B cell (primary cell): ENCODE results near the gene FAU. TPM values are rescaled to one million over a fixed set of nuclear protein-coding genes. Genes with fewer than 3 reads are reported as not detected.

ENCODE experiments used
- ATAC-seq: fragments of 200-7000 bp; cut with Tn5 transposase; one replicate; pipeline ENCODE4 v1.10.0; 2021; ENCODE audit warnings: low read depth, mild to moderate bottlenecking, moderate number of reproducible peaks, moderate library complexity
- CTCF ChIA-PET: fragments of 350-600 bp; sonication (Branson Sonifier 250); formaldehyde crosslinking; loops from one replicate; lab custom pipeline; 2021; ENCODE audit warnings: antibody characterized with exemption, inconsistent platforms; lab: Charles Lee
- POLR2A ChIA-PET: fragments of 350-600 bp; sonication (Branson Sonifier 250); formaldehyde crosslinking; loops from one replicate; lab custom pipeline; 2021; ENCODE audit warnings: antibody characterized with exemption; lab: Charles Lee
- DNase-seq: peaks from one replicate; pipeline ENCODE4 v3.0.0; 2013
- H2AFZ ChIP-seq: 2 replicates; pipeline ENCODE4 v1.6.1; 2012; ENCODE audit warnings: mild to moderate bottlenecking, low read depth, low read length; ENCODE audit not compliant: insufficient read depth, poor library complexity, severe bottlenecking
- H3K27ac ChIP-seq, 2 donors: 1 replicate in 1 of 2; 2 replicates in 1 of 2; pipeline ENCODE4 v1.5.1; 2012 to 2013; ENCODE audit warnings: low read length in 2 of 2, mild to moderate bottlenecking in 2 of 2, moderate library complexity in 1 of 2
- H3K27me3 ChIP-seq, 4 experiments: fragments of 200-600 bp in 1 of 4; sonication (generic) in 1 of 4; replicated peaks in 1 of 4; 1 replicate in 2 of 4; 2 replicates in 2 of 4; pipeline versions ENCODE4 v1.6.1 to v1.7.0; 2013 to 2016; ENCODE audit warnings: low read length in 3 of 4, mild to moderate bottlenecking in 2 of 4, mixed read lengths in 1 of 4, moderate library complexity in 1 of 4; ENCODE audit not compliant: insufficient read depth in 4 of 4, control insufficient read depth in 3 of 4; ENCODE audit errors: control extremely low read depth in 1 of 4
- H3K36me3 ChIP-seq, 2 experiments: replicated peaks in 1 of 2; 1 replicate in 1 of 2; 2 replicates in 1 of 2; pipeline versions ENCODE4 v1.6.1 to v1.7.1; 2013; ENCODE audit warnings: low read length in 1 of 2; ENCODE audit not compliant: insufficient read depth in 2 of 2, control insufficient read depth in 1 of 2; ENCODE audit errors: control extremely low read depth in 1 of 2, extremely low read depth in 1 of 2
- H3K4me1 ChIP-seq, 2 donors: fragments of 200-600 bp in 1 of 2; sonication (generic) in 1 of 2; 1 replicate in 1 of 2; 2 replicates in 1 of 2; pipeline versions ENCODE4 v1.5.1 to v1.6.1; 2013 to 2017; ENCODE audit warnings: low read length in 2 of 2; ENCODE audit not compliant: control insufficient read depth in 2 of 2, insufficient read depth in 2 of 2
- H3K4me2 ChIP-seq: replicated peaks from 2 replicates; pipeline ENCODE3; 2012; ENCODE audit warnings: mild to moderate bottlenecking, low read depth, low read length; ENCODE audit not compliant: poor library complexity, severe bottlenecking
- H3K4me3 ChIP-seq, 5 experiments: fragments of 200-600 bp in 1 of 5; sonication (generic) in 1 of 5; 1 replicate in 3 of 5; 2 replicates in 2 of 5; pipeline versions ENCODE4 v1.5.1 to v1.7.0; 2011 to 2016; ENCODE audit warnings: low read length in 4 of 5, mild to moderate bottlenecking in 4 of 5, low read depth in 2 of 5, control low read depth in 1 of 5, moderate library complexity in 1 of 5; ENCODE audit not compliant: insufficient read depth in 1 of 5; ENCODE audit errors: control extremely low read depth in 1 of 5, extremely low read depth in 1 of 5
- H3K79me2 ChIP-seq: fragments of 200-600 bp; sonication (generic); one replicate; pipeline ENCODE4 v1.6.0; 2016; ENCODE audit warnings: low read length; ENCODE audit not compliant: control insufficient read depth, insufficient read depth
- H3K9ac ChIP-seq: fragments of 200-600 bp; sonication (generic); 2 replicates; pipeline ENCODE4 v1.6.1; 2017; ENCODE audit warnings: mild to moderate bottlenecking, low read length, moderate library complexity
- H3K9me3 ChIP-seq, 3 donors: one replicate each; pipeline versions ENCODE4 v1.6.1 to v1.7.1; 2013; ENCODE audit warnings: low read length in 2 of 3; ENCODE audit not compliant: control insufficient read depth in 2 of 3, insufficient read depth in 1 of 3; ENCODE audit errors: control extremely low read depth in 1 of 3
- H4K20me1 ChIP-seq: 2 replicates; pipeline ENCODE4 v1.6.0; 2012; ENCODE audit warnings: mild to moderate bottlenecking, low read length; ENCODE audit not compliant: insufficient read depth, control insufficient read depth, poor library complexity, severe bottlenecking
- H3K27ac Mint-ChIP-seq: one replicate; pipeline ENCODE4 v1.8.0; 2021; ENCODE audit warnings: mixed read lengths
- H3K27me3 Mint-ChIP-seq: one replicate; pipeline ENCODE4 v1.8.0; 2021; ENCODE audit warnings: mixed read lengths
- H3K4me1 Mint-ChIP-seq: one replicate; pipeline ENCODE4 v1.8.0; 2021; ENCODE audit warnings: mixed read lengths
- H3K4me3 Mint-ChIP-seq: one replicate; pipeline ENCODE4 v1.8.0; 2021; ENCODE audit warnings: mixed read lengths
- H3K9me3 Mint-ChIP-seq: one replicate; pipeline ENCODE4 v1.8.0; 2022; ENCODE audit warnings: mixed read lengths; ENCODE audit not compliant: insufficient read depth
- EZH2 ChIP-seq: IDR thresholded peaks from 2 replicates; pipeline ENCODE4 v1.6.1; 2012; ENCODE audit warnings: borderline replicate concordance, low read depth, mild to moderate bottlenecking, moderate library complexity, low read length; ENCODE audit not compliant: insufficient read depth, poor library complexity, severe bottlenecking
- WGBS: methylation state at CpG from one replicate; pipeline ENCODE4 v1.1.5; 2013; ENCODE audit warnings: missing lambda C conversion rate; ENCODE audit not compliant: insufficient coverage; 5-methylcytosine and 5-hydroxymethylcytosine counted together
- intact Hi-C: fragments of 100-400 bp; cut with micrococcal nuclease; formaldehyde crosslinking; loops from one replicate; pipeline ENCODE4 v1.10.0; 2022
- polyA plus RNA-seq: library from polyadenylated mRNA; depleted of rRNA; stranded (reverse); fragments of >200 nt; gene quantifications from 2 replicates; pipeline ENCODE4 v1.2.3, GENCODE V29; 2012
- total RNA-seq, 2 donors: library from RNA; stranded (reverse); fragments of 120-200 nt in 1 of 2; gene quantifications; 1 replicate in 1 of 2; 2 replicates in 1 of 2; pipeline versions ENCODE4 v1.2.3 to v1.2.4, GENCODE V29; 2013 to 2022
- TF ChIP-seq, protein P1 (sequence below): fragments of 200-600 bp; IDR thresholded peaks from one replicate; pipeline ENCODE4 v1.8.0; 2022; ENCODE audit warnings: antibody characterized with exemption, mild to moderate bottlenecking

The FAU gene
- total and polyA plus RNA-seq, 2 donors (not counting 1 experiment from before 2014, with no cell fraction given) = 1,318 to 1,559 TPM

DNA sequence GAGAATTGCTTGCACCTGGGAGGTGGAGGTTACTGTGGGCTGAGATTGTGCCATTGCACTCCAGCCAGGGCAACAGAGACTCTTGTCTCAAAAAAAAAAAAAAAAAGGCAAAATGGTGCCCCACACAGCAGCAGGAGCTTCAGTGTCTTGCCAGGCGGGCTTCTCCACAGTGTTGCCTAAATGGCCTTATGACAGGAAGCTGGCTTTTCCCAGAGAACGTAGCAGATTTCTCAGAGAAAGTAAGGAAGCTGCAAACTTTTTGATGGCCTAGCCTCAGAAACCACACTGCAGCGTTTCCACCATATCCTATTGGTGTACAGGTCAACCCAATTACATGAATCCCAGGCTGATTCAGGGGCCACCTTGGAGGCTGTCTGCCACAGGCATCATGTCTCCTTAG is 35.4 kb upstream of the FAU start:
- no peak overlapping the region for H3K4me3 ChIP-seq
- no peak overlapping the region for H3K27ac ChIP-seq
- H3K27ac Mint-ChIP-seq = no peak overlapping the region
- TF ChIP-seq, protein P1, sequence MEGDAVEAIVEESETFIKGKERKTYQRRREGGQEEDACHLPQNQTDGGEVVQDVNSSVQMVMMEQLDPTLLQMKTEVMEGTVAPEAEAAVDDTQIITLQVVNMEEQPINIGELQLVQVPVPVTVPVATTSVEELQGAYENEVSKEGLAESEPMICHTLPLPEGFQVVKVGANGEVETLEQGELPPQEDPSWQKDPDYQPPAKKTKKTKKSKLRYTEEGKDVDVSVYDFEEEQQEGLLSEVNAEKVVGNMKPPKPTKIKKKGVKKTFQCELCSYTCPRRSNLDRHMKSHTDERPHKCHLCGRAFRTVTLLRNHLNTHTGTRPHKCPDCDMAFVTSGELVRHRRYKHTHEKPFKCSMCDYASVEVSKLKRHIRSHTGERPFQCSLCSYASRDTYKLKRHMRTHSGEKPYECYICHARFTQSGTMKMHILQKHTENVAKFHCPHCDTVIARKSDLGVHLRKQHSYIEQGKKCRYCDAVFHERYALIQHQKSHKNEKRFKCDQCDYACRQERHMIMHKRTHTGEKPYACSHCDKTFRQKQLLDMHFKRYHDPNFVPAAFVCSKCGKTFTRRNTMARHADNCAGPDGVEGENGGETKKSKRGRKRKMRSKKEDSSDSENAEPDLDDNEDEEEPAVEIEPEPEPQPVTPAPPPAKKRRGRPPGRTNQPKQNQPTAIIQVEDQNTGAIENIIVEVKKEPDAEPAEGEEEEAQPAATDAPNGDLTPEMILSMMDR = no peak
- no peak for TF ChIP-seq EZH2
- H3K4me1 Mint-ChIP-seq = peaks cover 18% of the 10 kb centered on the region
- intact Hi-C loops = no loop called here
- H3K4me1 ChIP-seq = peaks cover under 1 to 9% of the 10 kb centered on the region in 2 donors
- H3K4me2 ChIP-seq = no peak overlapping the region
- ChIA-PET POLR2A (interaction anchor here (0.6 kb wide), 1 partner anchor 41 kb away, joined by 4 read pairs; no protein-coding TSS in a partner anchor), CTCF (interaction anchor here (0.7 to 1.4 kb wide), 2 partner anchors 21 to 44 kb away, joined by 3 to 4 read pairs; no protein-coding TSS in a partner anchor)
- H3K27me3 ChIP-seq = no peaks in the 10 kb centered on the region
- DNase-seq (no peak), ATAC-seq (no peak)
- H3K9ac ChIP-seq = no peak overlapping the region
- H3K36me3 ChIP-seq = no peaks in the 10 kb centered on the region
- H3K79me2 ChIP-seq = no peaks in the 10 kb centered on the region
- no peaks in the 10 kb centered on the region for H4K20me1 ChIP-seq
- no peak overlapping the region for H3K4me3 Mint-ChIP-seq
- no peaks in the 10 kb centered on the region for H3K27me3 Mint-ChIP-seq
- H3K9me3 Mint-ChIP-seq = no peaks in the 10 kb centered on the region
- H3K9me3 ChIP-seq = no peaks in the 10 kb centered on the region
- no peak overlapping the region for H2AFZ ChIP-seq
- 85% methylated on average over 3 of the region's 3 CpGs for WGBS

DNA sequence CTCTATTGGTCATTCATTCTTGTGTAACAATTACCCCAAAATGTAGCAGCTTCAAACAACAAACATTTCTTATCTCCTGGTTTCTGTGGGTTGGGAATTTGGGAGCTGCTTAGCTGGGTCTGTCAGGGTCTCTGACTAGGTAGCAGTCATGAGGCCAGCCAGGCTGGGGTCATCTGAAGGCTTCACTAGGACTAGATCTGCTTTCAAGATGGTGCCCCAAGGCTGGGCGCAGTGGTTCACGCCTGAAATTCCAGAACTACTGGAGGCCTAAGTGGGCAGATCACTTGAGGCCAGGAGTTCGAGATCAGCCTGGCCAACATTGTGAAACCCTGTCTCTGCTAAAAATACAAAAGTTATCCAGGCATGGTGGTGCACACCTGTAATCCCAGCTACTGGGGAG is 35.0 kb upstream of the FAU start:
- CTCF ChIA-PET = interaction anchor here (0.7 to 1.4 kb wide), 2 partner anchors 22 to 43 kb away, joined by 3 to 4 read pairs; no protein-coding TSS in a partner anchor
- Histone ChIP-seq H3K9ac (no peak overlapping the region), H3K36me3 (no peaks in the 10 kb centered on the region), H3K27ac (no peak overlapping the region), H3K79me2 (no peaks in the 10 kb centered on the region), H2AFZ (no peak overlapping the region), H4K20me1 (no peaks in the 10 kb centered on the region), H3K27me3 (no peaks in the 10 kb centered on the region), H3K4me2 (no peak overlapping the region), H3K4me1 (peaks cover 5 to 13% of the 10 kb centered on the region in 2 donors), H3K9me3 (no peaks in the 10 kb centered on the region), H3K4me3 (no peak overlapping the region)
- POLR2A ChIA-PET = interaction anchor here (0.6 kb wide), 1 partner anchor 41 kb away, joined by 4 read pairs; no protein-coding TSS in a partner anchor
- H3K4me3 Mint-ChIP-seq = no peak overlapping the region
- peaks cover 22% of the 10 kb centered on the region for H3K4me1 Mint-ChIP-seq
- DNase-seq (no peak), ATAC-seq (no peak)
- 100% methylated on average over 3 of the region's 3 CpGs for WGBS
- H3K27me3 Mint-ChIP-seq = no peaks in the 10 kb centered on the region
- TF ChIP-seq, protein P1 = no peak
- intact Hi-C loops = no loop called here
- H3K27ac Mint-ChIP-seq = no peak overlapping the region
- no peaks in the 10 kb centered on the region for H3K9me3 Mint-ChIP-seq
